IMR-90 (cell line): Measurements from ENCODE around the gene RBM42. TPM values are rescaled to one million over a fixed set of nuclear protein-coding genes. Genes with fewer than 3 reads are reported as not detected.

ENCODE experiments used
- ATAC-seq: fragments of 200-7000 bp; cut with Tn5 transposase; 2 replicates; pipeline ENCODE4 v1.9.1; 2020; ENCODE audit warnings: low read depth, mild to moderate bottlenecking, moderate library complexity
- BruUV-seq: library from RNA; stranded (reverse); fragments of 400-500 nt; replicated peaks from 2 replicates; lab custom pipeline; 2021; lab: Mats Ljungman, UMichigan
- CTCF ChIA-PET: fragments of 300-600 bp; formaldehyde crosslinking; extraction: SDS; loops from one replicate; lab custom pipeline; 2021; ENCODE audit warnings: antibody characterized with exemption; lab: Yijun Ruan, JAX
- POLR2A ChIA-PET: fragments of 300-600 bp; sonication (Branson Sonifier 250); formaldehyde crosslinking; loops from one replicate; lab custom pipeline; 2022; ENCODE audit warnings: antibody characterized with exemption; ENCODE audit not compliant: unreplicated experiment; lab: Charles Lee
- DNase-seq: peaks from one replicate; pipeline ENCODE4 v3.0.0; 2013
- H2AFZ ChIP-seq: replicated peaks from 2 replicates; pipeline ENCODE3; 2013; ENCODE audit warnings: low read length, mild to moderate bottlenecking; ENCODE audit not compliant: poor library complexity
- H2AK5ac ChIP-seq: 2 replicates; pipeline ENCODE4 v1.6.1; 2013; ENCODE audit warnings: low read depth, low read length, inconsistent platforms
- H2AK9ac ChIP-seq: replicated peaks from 2 replicates; pipeline ENCODE3; 2013; ENCODE audit warnings: mild to moderate bottlenecking, low read depth, low read length, moderate library complexity; ENCODE audit not compliant: poor library complexity
- H2BK120ac ChIP-seq: 2 replicates; pipeline ENCODE4 v1.6.1; 2013; ENCODE audit warnings: low read depth, low read length, inconsistent platforms
- H2BK15ac ChIP-seq: 3 replicates; pipeline ENCODE4 v1.6.1; 2013; ENCODE audit warnings: low read depth, low read length, inconsistent platforms
- H2BK20ac ChIP-seq: 2 replicates; pipeline ENCODE4 v1.6.1; 2013; ENCODE audit warnings: low read depth, mild to moderate bottlenecking, inconsistent platforms, low read length, moderate library complexity
- H2BK5ac ChIP-seq: 2 replicates; pipeline ENCODE4 v1.6.1; 2013; ENCODE audit warnings: mild to moderate bottlenecking, low read depth, low read length, inconsistent platforms; ENCODE audit not compliant: poor library complexity, severe bottlenecking
- H3K14ac ChIP-seq: replicated peaks from 2 replicates; pipeline ENCODE4 v1.6.1; 2013; ENCODE audit warnings: low read depth, low read length, inconsistent platforms
- H3K18ac ChIP-seq: 2 replicates; pipeline ENCODE4 v1.6.1; 2013; ENCODE audit warnings: low read depth, low read length, control low read depth
- H3K23ac ChIP-seq: 2 replicates; pipeline ENCODE4 v1.6.1; 2013; ENCODE audit warnings: low read depth, low read length, inconsistent platforms
- H3K27ac ChIP-seq: 2 replicates; pipeline ENCODE4 v1.5.1; 2013; ENCODE audit warnings: mild to moderate bottlenecking, control low read depth, low read length; ENCODE audit not compliant: insufficient read depth
- H3K27me3 ChIP-seq: 2 replicates; pipeline ENCODE4 v1.6.1; 2013; ENCODE audit warnings: low read length; ENCODE audit not compliant: control insufficient read depth, insufficient read depth
- H3K36me3 ChIP-seq: 2 replicates; pipeline ENCODE4 v1.6.1; 2013; ENCODE audit warnings: low read length, mixed read lengths; ENCODE audit not compliant: control insufficient read depth, insufficient read depth
- H3K4ac ChIP-seq: 2 replicates; pipeline ENCODE4 v1.6.1; 2013; ENCODE audit warnings: low read depth, low read length, inconsistent platforms
- H3K4me1 ChIP-seq: 2 replicates; pipeline ENCODE4 v1.6.1; 2013; ENCODE audit warnings: low read length, mixed read lengths; ENCODE audit not compliant: control insufficient read depth, insufficient read depth
- H3K4me2 ChIP-seq: 2 replicates; pipeline ENCODE4 v1.6.1; 2013; ENCODE audit warnings: low read depth, mild to moderate bottlenecking, control low read depth, low read length, moderate library complexity
- H3K4me3 ChIP-seq: 2 replicates; pipeline ENCODE4 v1.5.1; 2013; ENCODE audit warnings: low read depth, mild to moderate bottlenecking, control low read depth, low read length, moderate library complexity; ENCODE audit not compliant: insufficient read depth
- H3K56ac ChIP-seq: 2 replicates; pipeline ENCODE4 v1.6.1; 2013; ENCODE audit warnings: low read length, inconsistent platforms; ENCODE audit not compliant: insufficient read depth; ENCODE audit errors: extremely low read depth
- H3K79me1 ChIP-seq, 2 experiments: 2 replicates each; pipeline ENCODE4 v1.6.1; 2013; ENCODE audit warnings: low read length in 2 of 2, inconsistent platforms in 1 of 2, low read depth in 1 of 2
- H3K9ac ChIP-seq: 2 replicates; pipeline ENCODE4 v1.6.1; 2013; ENCODE audit warnings: low read depth, low read length, control low read depth
- H3K9me1 ChIP-seq: 2 replicates; pipeline ENCODE4 v1.6.1; 2013; ENCODE audit warnings: low read length, inconsistent platforms; ENCODE audit not compliant: insufficient read depth
- H3K9me3 ChIP-seq: 2 replicates; pipeline ENCODE4 v1.6.1; 2013; ENCODE audit warnings: low read length; ENCODE audit not compliant: control insufficient read depth, insufficient read depth
- H4K20me1 ChIP-seq: 2 replicates; pipeline ENCODE4 v1.6.1; 2013; ENCODE audit warnings: low read length, inconsistent platforms; ENCODE audit not compliant: insufficient read depth
- H4K5ac ChIP-seq: 2 replicates; pipeline ENCODE4 v1.6.1; 2013; ENCODE audit warnings: mild to moderate bottlenecking, low read depth, low read length, control low read depth
- H4K8ac ChIP-seq, 2 experiments: 2 replicates each; pipeline ENCODE4 v1.6.1; 2013; ENCODE audit warnings: low read depth in 2 of 2, low read length in 2 of 2, control low read depth in 1 of 2, inconsistent platforms in 1 of 2
- H4K91ac ChIP-seq: 2 replicates; pipeline ENCODE4 v1.6.1; 2013; ENCODE audit warnings: low read depth, low read length, inconsistent platforms; ENCODE audit not compliant: insufficient read depth
- BHLHE40 ChIP-seq: fragments of 150-350 bp; IDR thresholded peaks from 2 replicates; pipeline ENCODE4 v1.6.1; 2016; ENCODE audit warnings: mild to moderate bottlenecking, low read depth, low read length
- CEBPB ChIP-seq: IDR thresholded peaks from 2 replicates; pipeline ENCODE4 v1.6.1; 2012; ENCODE audit warnings: low read depth, low read length, improper control_type of control experiment
- CHD1 ChIP-seq: IDR thresholded peaks from 2 replicates; pipeline ENCODE4 v1.6.1; 2012; ENCODE audit warnings: low read depth, low read length, improper control_type of control experiment
- CTCF ChIP-seq: conservative IDR thresholded peaks from 2 replicates; pipeline ENCODE4 v1.5.1; 2012; ENCODE audit warnings: mild to moderate bottlenecking, low read depth, low read length, improper control_type of control experiment
- ELK1 ChIP-seq: fragments of 150-350 bp; IDR thresholded peaks from 2 replicates; pipeline ENCODE4 v1.6.1; 2016; ENCODE audit warnings: low read depth, mild to moderate bottlenecking, low read length, moderate library complexity, borderline replicate concordance
- FOS ChIP-seq: fragments of 150-350 bp; IDR thresholded peaks from 2 replicates; pipeline ENCODE4 v1.6.1; 2016; ENCODE audit warnings: low read depth, low read length
- MAFK ChIP-seq: IDR thresholded peaks from 2 replicates; pipeline ENCODE4 v1.6.1; 2012; ENCODE audit warnings: low read depth, low read length, improper control_type of control experiment
- MAZ ChIP-seq: IDR thresholded peaks from 2 replicates; pipeline ENCODE4 v1.6.1; 2012; ENCODE audit warnings: low read depth, mild to moderate bottlenecking, low read length, improper control_type of control experiment, moderate library complexity, borderline replicate concordance
- MXI1 ChIP-seq: IDR thresholded peaks from 2 replicates; pipeline ENCODE4 v1.6.1; 2012; ENCODE audit warnings: low read depth, mild to moderate bottlenecking, low read length, moderate library complexity, borderline replicate concordance
- NFE2L2 ChIP-seq: fragments of 150-350 bp; IDR thresholded peaks from 2 replicates; pipeline ENCODE4 v1.6.1; 2016; ENCODE audit warnings: low read depth, mild to moderate bottlenecking, low read length
- POLR2A ChIP-seq: IDR thresholded peaks from 2 replicates; pipeline ENCODE4 v1.6.1; 2012; ENCODE audit warnings: mild to moderate bottlenecking, low read depth, low read length
- RAD21 ChIP-seq: IDR thresholded peaks from 2 replicates; pipeline ENCODE4 v1.6.1; 2012; ENCODE audit warnings: low read length, improper control_type of control experiment
- RCOR1 ChIP-seq: IDR thresholded peaks from 2 replicates; pipeline ENCODE4 v1.6.1; 2012; ENCODE audit warnings: mild to moderate bottlenecking, low read length, improper control_type of control experiment; ENCODE audit not compliant: insufficient replicate concordance
- RFX5 ChIP-seq: IDR thresholded peaks from 2 replicates; pipeline ENCODE4 v1.8.0; 2012; ENCODE audit warnings: low read depth, mild to moderate bottlenecking, low read length, moderate library complexity
- SMC3 ChIP-seq: fragments of 150-350 bp; IDR thresholded peaks from 2 replicates; pipeline ENCODE4 v1.6.1; 2016; ENCODE audit warnings: low read depth, mild to moderate bottlenecking, antibody characterized with exemption, low read length, moderate library complexity
- USF2 ChIP-seq: fragments of 150-350 bp; IDR thresholded peaks from 2 replicates; pipeline ENCODE4 v1.6.1; 2017; ENCODE audit warnings: mild to moderate bottlenecking, antibody characterized with exemption, low read length, low read depth
- WGBS, 2 experiments: methylation state at CpG; one replicate each; pipeline versions ENCODE4 v1.1.5 to v1.1.7; 2013; ENCODE audit warnings: missing lambda C conversion rate in 2 of 2; ENCODE audit not compliant: insufficient read length in 1 of 2; ENCODE audit errors: extremely low coverage in 2 of 2; 5-methylcytosine and 5-hydroxymethylcytosine counted together
- dilution Hi-C: fragments of 300-500 bp; cut with HindIII; formaldehyde crosslinking; loops from one replicate; pipeline ENCODE4 v1.14.3; 2018; ENCODE audit warnings: low sequenced_read_pairs; ENCODE audit not compliant: unreplicated experiment
- in situ Hi-C: fragments of 300-500 bp; cut with MboI; formaldehyde crosslinking; loops from 3 replicates; pipeline ENCODE4 v1.14.3; 2019; ENCODE audit warnings: low sequenced_read_pairs, inconsistent platforms, mixed read lengths
- intact Hi-C: fragments of 100-400 bp; cut with micrococcal nuclease; formaldehyde crosslinking; loops from 2 replicates; pipeline ENCODE4 v1.10.0; 2022
- polyA plus RNA-seq, 3 experiments: library from polyadenylated mRNA; depleted of rRNA; stranded (reverse); fragments of >200 nt; gene quantifications; 2 replicates each; pipeline ENCODE4 v1.2.3, GENCODE V29; 2012; ENCODE audit warnings: low replicate concordance in 1 of 3
- total RNA-seq: library from RNA; depleted of rRNA; stranded (reverse); fragments of >200 nt; gene quantifications from 2 replicates; pipeline ENCODE4 v1.2.3, GENCODE V29; 2012

The RBM42 gene
- total and polyA plus RNA-seq, 2 of the 4 experiments (the other 2 are of a cell fraction) = 19.0 to 41.5 TPM

GRCh38 chr19:35639863-35640262 is 11.0 kb downstream of the RBM42 start:
- in situ Hi-C loops = no loop called here
- no peak overlapping the region for H3K9ac ChIP-seq
- dilution Hi-C loops = no loop called here
- H3K4ac ChIP-seq = no peak overlapping the region
- DNase-seq (no peak), ATAC-seq (no peak)
- H4K8ac ChIP-seq = no peak overlapping the region
- no peaks in the 10 kb centered on the region for H3K27me3 ChIP-seq
- H3K9me3 ChIP-seq = no peaks in the 10 kb centered on the region
- H3K4me2 ChIP-seq = no peak overlapping the region
- no peak overlapping the region for H2BK15ac ChIP-seq
- H3K18ac ChIP-seq = no peak overlapping the region
- no peak overlapping the region for H3K56ac ChIP-seq
- no TSS peak for BruUV-seq
- H2AK9ac ChIP-seq = no peak overlapping the region
- H2AFZ ChIP-seq = peak overlapping the region; percentile 43
- no peak overlapping the region for H2BK20ac ChIP-seq
- H2BK120ac ChIP-seq = no peak overlapping the region
- H3K23ac ChIP-seq = no peak overlapping the region
- ChIA-PET POLR2A (no interaction called here), CTCF (no interaction called here)
- no peak overlapping the region for H2AK5ac ChIP-seq
- 43% methylated on average over 1 of the region's 8 CpGs; no CpG with 5 or more reads in 1 of the 2 experiments for WGBS, 2 experiments
- H4K91ac ChIP-seq = no peak overlapping the region
- TF ChIP-seq MAFK = no peak
- TF ChIP-seq RFX5 = no peak
- no peak for TF ChIP-seq CEBPB
- TF ChIP-seq CHD1 = no peak
- TF ChIP-seq POLR2A = no peak
- TF ChIP-seq NFE2L2 = no peak
- TF ChIP-seq FOS = no peak
- no peak for TF ChIP-seq CTCF
- no peak for TF ChIP-seq USF2
- TF ChIP-seq BHLHE40 = no peak
- TF ChIP-seq SMC3 = no peak
- no peak for TF ChIP-seq RCOR1
- no peak for TF ChIP-seq RAD21
- TF ChIP-seq ELK1 = no peak
- TF ChIP-seq MXI1 = no peak
- no peak for TF ChIP-seq MAZ
- H3K79me1 ChIP-seq = no peaks in the 10 kb centered on the region; a peak in 1 of 4 replicates
- peaks cover 5% of the 10 kb centered on the region; the same call in 1 of the 2 replicates for H3K4me1 ChIP-seq
- H4K20me1 ChIP-seq = peaks cover 4% of the 10 kb centered on the region
- intact Hi-C loops = no loop called here
- H3K27ac ChIP-seq = no peak overlapping the region
- H2BK5ac ChIP-seq = no peak overlapping the region
- no peak overlapping the region for H3K14ac ChIP-seq
- peaks cover 27% of the 10 kb centered on the region for H3K36me3 ChIP-seq
- H4K5ac ChIP-seq = no peak overlapping the region
- no peak overlapping the region for H3K4me3 ChIP-seq
- H3K9me1 ChIP-seq = peaks cover 16% of the 10 kb centered on the region
